GM10248 (cell line): ENCODE data around the gene PHACTR3.

ENCODE experiments used
- CTCF ChIA-PET: fragments of 300-600 bp; sonication (Branson Sonifier 250); formaldehyde crosslinking; extraction: SDS; loops from one replicate; lab custom pipeline; 2021; ENCODE audit warnings: antibody characterized with exemption; lab: Yijun Ruan, JAX
- POLR2A ChIA-PET: fragments of 350-650 bp; sonication (Branson Sonifier 250); formaldehyde crosslinking; extraction: SDS; loops from one replicate; lab custom pipeline; 2020; ENCODE audit warnings: antibody characterized with exemption; lab: Yijun Ruan, JAX
- DNase-seq: peaks from one replicate; pipeline ENCODE4 v3.0.0; 2012; ENCODE audit errors: extremely low spot score
- TF ChIP-seq, protein P1 (sequence below): IDR thresholded peaks from 2 replicates; pipeline ENCODE4 v1.5.1; 2012; ENCODE audit warnings: mild to moderate bottlenecking, low read depth; ENCODE audit errors: extremely low read depth, missing control alignments, control extremely low read depth

PHACTR3 gene

DNA sequence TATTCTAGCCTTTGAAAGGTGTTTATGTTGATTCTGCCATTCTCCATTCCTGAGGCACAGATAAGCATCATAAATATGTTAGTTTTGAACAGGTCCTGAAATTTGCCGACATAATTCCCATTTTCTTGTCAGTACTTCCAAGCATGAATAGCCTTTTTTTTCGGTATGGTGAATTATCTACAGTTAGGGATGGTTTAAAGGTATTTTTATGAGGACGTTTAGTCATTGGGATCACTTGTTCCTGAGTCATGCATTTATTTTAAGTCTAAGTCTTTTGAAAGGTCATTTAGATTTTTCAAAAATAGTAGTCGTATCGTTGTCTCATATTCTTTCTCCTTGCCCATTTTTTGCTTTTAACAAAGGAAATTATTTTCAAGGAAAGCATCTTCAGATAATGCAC is 98.7 kb downstream of the PHACTR3 start:
- ChIA-PET POLR2A (no interaction called here), CTCF (no interaction called here)
- TF ChIP-seq, protein P1, sequence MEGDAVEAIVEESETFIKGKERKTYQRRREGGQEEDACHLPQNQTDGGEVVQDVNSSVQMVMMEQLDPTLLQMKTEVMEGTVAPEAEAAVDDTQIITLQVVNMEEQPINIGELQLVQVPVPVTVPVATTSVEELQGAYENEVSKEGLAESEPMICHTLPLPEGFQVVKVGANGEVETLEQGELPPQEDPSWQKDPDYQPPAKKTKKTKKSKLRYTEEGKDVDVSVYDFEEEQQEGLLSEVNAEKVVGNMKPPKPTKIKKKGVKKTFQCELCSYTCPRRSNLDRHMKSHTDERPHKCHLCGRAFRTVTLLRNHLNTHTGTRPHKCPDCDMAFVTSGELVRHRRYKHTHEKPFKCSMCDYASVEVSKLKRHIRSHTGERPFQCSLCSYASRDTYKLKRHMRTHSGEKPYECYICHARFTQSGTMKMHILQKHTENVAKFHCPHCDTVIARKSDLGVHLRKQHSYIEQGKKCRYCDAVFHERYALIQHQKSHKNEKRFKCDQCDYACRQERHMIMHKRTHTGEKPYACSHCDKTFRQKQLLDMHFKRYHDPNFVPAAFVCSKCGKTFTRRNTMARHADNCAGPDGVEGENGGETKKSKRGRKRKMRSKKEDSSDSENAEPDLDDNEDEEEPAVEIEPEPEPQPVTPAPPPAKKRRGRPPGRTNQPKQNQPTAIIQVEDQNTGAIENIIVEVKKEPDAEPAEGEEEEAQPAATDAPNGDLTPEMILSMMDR: no peak
- no peak for DNase-seq

DNA sequence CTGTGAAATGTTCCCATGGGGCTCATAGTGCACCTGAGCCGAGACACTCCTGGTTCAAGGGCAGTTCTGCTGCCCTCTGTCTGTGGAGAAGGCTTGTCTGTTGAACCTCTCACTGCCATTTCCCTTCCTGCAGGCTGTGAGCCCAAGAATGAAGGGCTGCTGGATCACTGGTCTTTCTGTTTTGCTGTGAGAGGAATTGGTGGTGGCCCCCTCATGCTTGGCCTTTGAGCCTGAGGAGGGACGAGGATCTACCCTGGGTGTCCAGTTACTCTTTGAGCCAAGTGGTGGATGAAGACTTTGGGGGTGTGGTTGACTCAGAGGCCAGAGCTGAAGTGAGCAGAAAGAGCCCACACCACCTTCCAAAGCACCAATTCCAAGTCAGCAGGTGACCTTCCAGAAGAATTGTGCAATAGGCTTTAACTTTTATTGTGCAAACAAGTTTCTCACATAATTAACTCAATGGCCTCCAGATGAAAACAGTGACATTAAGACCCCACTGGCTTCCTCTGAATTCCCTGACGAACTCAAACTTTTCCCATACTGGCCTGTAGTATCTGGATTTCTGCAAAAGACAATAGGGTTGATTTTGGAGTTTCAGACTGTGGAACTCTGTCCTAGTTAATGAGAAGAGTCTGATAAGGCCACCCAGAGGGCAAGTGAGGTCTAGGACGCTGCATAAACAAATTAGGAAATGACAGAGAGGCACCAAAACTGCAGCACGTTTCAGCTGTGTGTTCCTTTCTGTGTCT is 101.5 kb downstream of the PHACTR3 start:
- CTCF ChIA-PET: no interaction called here
- TF ChIP-seq, protein P1: no peak
- no peak for DNase-seq
- POLR2A ChIA-PET: no interaction called here

DNA sequence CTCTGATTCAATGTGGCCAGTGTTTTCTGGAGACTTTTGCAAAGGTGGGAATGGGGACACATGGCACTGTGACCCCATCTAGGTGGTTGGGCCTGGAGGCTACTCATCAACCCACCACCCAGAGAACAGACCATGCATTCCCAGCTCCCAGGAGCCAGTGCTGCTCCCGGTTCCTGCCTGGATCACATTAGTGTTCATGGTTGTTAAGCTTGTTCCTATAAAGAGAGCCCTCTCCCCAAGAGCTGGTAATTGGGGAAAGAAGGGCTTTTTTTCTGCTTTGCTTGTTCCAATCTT is 102.0 kb downstream of the PHACTR3 start:
- TF ChIP-seq, protein P1: no peak
- DNase-seq: no peak
- CTCF ChIA-PET: no interaction called here
- POLR2A ChIA-PET: no interaction called here

DNA sequence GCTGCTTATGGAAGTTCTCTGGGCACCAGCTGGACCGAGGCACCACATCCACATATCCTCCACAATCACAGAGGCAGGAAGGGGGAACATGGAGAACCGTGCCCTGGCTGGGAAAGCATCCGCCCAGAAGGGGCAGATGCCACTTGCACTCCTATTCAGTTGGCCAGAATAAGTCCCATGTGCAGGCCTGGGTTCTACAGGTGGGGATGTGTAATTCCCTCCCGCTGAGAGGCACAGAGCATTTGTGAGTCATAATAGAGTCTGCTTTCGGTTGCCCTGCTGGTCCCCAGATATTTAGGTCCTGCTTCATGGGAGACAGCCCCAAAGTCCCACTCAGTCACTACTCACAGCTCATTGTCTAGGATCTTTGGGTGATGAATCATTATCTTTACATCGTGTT is 104.0 kb downstream of the PHACTR3 start:
- CTCF ChIA-PET: interaction anchor here (1.2 kb wide), 1 partner anchor 15 kb away, joined by 3 read pairs; no protein-coding TSS in a partner anchor

DNA sequence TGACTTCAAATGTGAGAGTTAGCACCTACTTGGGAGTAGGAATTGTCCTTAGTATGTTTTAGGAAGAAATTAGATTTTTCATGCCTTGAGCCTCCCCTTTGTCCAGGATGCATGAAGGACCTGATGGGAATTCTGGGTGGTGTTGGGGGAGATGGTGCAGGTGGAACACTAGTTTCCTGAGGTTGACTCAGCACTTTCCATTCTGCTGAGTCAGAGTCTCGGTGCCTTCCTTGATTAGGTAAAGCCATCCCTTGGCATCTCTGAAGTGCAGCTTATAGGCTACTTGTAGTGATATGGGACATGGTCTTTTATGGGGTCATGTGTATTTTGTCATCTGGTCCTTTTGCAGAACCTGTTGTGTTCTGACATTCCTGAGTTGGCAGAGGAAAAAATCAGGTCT is 105.3 kb downstream of the PHACTR3 start:
- ChIA-PET POLR2A (no interaction called here), CTCF (interaction anchor here (1.2 kb wide), 1 partner anchor 16 kb away, joined by 3 read pairs; no protein-coding TSS in a partner anchor)
- TF ChIP-seq, protein P1: no peak
- DNase-seq: no peak

More for the DNA sequence above, 104.0 kb downstream of the PHACTR3 start:
- TF ChIP-seq, protein P1: no peak
- DNase-seq: no peak
- POLR2A ChIA-PET: no interaction called here

DNA sequence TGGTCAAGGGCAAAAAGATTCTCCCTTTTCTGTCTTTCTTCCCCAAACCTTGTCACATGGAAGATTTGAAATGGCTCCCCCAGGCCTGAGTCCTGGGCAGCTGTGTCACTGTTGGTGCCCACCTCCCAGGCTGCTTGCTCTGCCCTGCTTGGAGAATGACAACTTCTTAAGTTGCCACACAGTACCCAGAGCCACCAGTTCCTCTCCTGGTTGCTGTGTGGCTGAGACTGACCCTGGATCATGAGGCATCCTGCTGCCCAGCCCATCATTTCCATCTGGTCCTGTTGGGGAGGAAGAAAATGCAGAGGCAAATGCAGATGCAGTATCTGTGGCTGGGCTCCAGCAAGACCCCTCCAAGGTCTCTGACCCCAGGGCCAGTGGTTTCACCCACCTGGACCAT is 113.7 kb downstream of the PHACTR3 start:
- DNase-seq: no peak
- TF ChIP-seq, protein P1: no peak
- POLR2A ChIA-PET: no interaction called here
- CTCF ChIA-PET: no interaction called here

DNA sequence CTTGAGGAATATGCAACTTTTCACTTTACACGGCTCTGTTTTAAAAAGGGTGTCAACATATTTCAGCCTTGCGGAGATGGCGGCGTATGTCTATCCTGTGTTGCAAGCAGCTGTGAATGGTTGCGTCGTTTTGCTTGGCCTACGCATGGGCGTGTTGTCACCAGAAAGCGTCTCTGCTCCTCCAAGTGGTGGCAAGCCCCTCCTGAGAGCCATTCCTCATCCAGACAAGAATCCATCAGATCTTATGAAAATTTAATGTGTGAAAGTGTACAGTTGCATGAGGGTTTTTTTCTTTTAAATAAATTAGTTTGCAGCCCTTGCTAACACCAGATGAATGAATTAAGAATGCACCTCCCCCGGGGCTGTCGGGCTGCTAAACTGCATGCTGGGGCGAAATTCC is 114.4 kb downstream of the PHACTR3 start:
- ChIA-PET POLR2A (no interaction called here), CTCF (no interaction called here)
- TF ChIP-seq, protein P1: no peak
- no peak for DNase-seq
